ENCODE data around the gene KIF17.

- TF ChIP-seq POLR2A (IDR thresholded peaks at IDR 0.05) (no peak), CTCF (IDR thresholded peaks at IDR 0.05) (no peak), POLR2AphosphoS5 (IDR thresholded peaks at IDR 0.05; ENCODE audit: insufficient read depth in 1 of 2, low read depth in 1 of 2) (no peak)
These were observed 20.2 kb downstream of the KIF17 start for GRCh38 chr1:20697563-20697962.
